Measurements from ENCODE around the gene BIK.
"Not testable (repeated sequence)": the region's sequence is repeated elsewhere in the genome, so short reads cannot be mapped to it uniquely, and the experiment has no call there.

The BIK gene, protein sequence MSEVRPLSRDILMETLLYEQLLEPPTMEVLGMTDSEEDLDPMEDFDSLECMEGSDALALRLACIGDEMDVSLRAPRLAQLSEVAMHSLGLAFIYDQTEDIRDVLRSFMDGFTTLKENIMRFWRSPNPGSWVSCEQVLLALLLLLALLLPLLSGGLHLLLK

DNA sequence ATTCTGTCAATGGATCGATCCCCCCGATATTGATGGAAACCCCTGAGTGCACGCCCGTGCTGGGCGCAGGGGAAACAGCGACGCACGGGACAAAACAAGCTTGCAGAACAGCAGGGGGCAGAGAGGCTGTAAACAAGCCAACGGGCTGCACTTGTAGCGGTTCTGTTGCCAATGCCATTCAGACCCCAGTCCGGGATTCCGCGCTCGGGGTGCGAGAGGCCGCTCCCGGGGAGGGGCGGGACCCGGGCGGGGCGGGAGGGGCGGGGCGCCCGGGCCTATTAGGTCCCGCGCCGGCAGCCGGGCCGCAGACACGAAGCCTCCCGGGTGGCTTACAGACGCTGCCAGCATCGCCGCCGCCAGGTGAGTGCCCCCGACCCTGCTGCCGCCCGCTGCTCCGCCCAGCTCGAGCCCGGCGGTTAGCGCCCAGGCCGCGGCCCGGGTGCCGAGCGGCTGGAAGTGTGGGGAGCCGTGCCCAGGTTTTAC, at the start of gene BIK:
Gene BIK, plus strand, starts transcription at position 307 of the 483 bp plus-strand sequence. CDS start 13,273 bp downstream, outside the sequence.
- DNase-seq = peak; percentile 59

DNA sequence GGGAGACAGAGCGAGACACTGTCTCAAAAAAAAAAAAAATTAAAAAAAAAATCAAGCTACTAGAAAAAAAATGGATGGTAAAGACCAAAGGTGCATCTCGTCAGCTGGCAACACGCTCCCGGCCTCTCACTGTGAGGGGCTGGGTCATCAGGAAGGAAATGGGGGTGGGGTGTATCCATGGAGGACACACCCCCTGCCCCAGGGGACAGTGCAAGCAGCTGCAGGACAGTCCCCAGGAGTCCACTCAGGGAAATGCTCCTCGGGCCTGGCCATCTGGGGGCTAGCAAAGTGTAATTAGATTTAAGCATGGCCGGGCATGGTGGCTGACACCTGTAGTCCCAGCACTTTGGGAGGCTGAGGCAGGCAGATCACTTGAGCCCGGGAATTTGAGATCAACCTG, 44.4 kb upstream of the BIK start:
- no peak for DNase-seq

DNA sequence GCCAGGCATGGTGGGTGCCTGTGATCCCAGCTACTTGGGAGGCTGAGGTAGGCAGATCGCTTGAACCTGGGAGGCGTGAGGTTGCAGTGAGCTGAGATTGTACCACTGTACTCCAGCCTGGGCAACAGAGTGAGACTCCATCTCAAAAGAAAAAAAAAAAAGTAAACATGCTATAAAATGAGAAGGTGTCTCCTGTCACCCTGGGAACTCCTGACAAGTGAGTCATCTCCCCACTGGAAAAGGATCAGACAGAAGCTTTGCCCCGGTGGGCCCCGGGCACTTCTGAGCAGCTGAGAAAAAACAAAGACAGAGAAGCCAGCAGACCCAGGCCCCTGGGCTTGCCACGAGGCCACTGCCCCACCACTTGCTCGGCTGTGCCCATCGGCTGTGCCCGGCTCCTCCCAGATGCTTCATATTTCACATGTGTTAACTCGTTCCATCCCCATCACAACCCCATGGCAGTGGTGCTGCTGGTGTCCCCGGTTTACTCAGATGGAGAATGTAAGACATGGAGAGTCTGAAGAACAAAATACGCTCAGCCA, 43.6 kb upstream of the BIK start:
- no peak for DNase-seq

DNA sequence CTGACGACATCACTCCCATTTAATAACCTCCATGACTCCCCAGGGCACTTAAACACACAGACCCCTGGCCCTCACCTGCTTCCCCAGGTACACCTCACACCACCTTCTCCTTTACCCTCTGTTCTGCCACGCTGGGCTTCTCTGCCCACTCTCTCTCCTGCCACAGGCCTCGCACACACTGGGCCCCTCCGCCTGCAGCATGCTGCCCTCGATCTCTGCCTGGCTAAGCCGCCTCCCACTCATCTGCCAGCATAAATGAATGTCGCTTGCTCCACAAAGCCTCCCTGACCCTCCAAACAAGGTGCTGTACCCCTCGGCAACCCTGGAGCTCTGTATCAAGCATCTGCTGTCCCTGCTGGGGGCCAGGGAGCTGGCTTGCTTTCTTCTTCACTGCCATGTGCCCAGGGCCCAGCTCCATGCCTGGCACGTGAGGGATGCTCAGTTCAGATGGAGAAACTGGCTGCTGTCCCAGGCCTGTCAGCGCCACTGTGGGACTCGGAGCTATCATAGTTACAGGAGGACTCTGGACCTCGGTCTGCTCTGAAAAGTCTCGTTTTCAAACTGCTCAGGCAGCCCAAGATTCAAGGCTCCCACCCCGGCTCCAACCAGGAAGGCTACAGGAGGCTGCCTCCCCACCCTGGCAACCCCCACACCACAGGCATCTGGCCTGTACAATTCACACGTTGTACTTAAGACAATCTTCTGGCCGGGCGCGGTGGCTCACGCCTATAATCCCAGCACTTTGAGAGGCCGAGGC, 33.3 kb upstream of the BIK start:
- no peak for DNase-seq

DNA sequence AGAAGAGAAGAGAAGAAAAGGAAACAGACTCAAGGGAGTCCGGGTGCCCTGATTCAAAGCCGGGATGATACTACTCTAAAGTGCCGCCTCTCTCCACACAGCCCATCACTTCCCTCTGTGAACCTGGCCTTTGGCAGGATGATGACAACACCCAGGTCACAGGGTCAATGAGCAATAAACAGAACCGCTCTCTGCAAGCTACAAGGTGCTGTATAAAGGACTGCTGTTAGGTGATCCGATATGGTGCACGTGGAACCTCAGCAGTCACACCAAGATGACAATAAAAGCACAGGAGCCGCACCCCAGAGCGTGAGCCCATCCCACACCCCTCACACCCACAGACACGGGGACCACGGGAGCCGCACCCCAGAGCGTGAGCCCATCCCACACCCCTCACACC, 32.0 kb upstream of the BIK start:
- DNase-seq = no peak

DNA sequence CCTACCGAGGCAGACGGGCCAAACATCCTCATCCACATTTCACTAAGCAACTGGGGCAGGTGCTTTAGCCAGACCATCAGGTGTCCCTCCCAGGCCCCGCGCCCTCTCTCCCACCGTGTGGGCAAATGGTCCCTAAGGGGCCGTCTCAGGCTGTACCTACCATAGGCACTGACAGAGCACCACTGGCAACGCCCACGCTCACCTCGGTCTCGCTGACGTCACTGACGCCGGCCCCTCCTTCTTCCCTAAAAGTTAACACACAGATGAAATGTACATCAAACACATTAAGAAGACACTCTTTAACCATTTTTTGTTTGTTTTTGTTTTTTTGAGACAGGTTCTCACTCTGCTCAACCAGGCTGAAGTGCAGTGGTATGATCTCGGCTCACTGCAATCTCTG, 30.8 kb upstream of the BIK start:
- DNase-seq = no peak

DNA sequence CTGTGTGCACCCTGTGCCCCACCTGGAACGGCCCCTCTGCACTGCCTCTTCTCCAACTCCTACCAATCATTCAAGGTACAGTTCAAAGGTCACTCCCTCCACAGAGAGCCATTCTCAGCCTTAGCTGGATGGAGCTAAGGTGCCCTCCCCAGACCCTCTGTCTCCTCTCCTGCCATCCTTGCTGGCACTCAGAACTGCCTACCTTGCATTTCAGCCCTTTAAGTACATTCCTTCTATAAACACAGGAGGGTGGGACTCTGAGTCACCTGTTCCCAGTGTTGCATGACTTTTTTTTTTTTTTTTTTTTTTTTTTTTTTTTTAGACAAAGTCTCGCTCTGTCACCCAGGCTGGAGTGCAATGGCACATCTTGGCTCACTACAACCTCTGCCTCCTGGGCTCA, 29.9 kb upstream of the BIK start:
- DNase-seq = no peak

DNA sequence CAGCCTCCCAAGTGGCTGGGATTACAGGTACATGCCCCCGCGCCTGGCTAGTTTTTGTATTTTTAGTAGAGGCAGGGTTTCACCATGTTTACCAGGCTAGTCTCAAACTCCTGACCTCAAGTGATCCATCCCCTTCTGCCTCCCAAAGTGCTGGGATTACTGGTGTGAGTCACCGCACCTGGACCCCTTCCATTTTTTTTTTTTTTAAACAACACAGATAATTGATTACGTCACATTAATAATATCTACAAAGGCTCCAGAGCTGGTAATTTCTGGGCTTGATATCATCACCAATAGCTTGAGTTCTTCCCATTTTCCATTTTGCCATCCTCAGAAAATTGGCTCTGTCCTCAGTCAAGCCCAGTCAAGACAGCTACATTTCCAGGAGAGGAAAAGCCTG, 28.6 kb upstream of the BIK start:
- DNase-seq = no peak

DNA sequence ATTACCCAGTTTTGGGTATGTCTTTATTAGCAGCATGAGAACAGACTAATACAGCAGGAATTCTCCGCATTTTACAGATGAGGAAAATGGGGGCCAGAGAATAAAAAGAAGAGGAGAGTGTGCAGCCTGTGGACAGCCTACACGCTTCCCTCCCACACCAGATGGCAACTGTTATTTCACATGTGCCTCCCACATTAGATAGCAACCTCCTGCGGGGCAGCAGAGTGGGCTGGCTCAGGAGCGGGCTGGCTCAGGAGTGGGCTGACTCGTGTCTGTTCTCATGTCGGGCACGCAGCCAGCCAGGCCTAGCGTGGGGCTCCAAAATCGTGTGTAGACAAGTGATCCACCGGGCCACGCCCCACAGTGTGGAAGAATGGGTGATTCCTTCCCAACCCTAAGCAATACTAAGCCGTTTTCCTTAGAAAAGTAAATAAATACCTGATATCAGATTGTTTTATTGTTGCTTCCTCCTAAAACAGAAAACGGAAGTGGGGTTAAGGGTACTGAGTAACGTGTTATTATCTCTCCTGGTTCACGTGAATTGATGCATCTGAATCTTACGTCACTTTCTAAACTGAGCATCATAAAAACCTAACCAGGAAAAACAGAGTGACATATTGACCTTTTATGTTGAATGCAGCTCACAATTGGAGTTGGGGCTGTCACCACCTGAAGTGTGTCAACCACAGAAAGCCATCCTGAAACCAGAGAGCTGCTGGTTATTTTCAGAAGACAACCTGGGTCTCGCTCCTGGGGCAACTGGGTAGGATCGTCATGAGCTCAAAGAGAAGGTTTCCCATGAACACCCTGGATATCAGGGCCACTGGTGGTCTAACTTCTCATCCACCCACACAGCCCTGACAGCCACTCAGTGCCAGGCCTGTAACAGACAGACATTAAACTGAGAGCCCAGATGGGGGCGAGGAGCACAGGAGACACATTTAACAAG, 24.6 kb upstream of the BIK start:
- no peak for DNase-seq

DNA sequence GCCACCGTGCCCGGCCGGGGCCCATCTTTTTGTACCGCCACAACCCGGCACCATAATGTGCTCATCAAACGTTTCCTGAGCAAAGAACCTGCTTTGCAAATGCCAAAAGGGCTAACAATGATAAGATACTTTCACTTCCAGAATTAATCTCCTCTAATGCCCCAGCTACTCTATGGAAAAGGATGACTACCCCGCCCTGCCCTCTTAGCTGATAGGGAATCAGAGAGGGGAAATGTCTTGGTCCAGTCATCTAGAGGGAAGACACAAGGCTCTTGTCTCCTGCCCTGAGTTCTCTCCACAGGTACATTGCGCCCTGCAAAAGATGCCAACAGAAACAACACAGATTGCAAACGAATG, 21.9 kb upstream of the BIK start:
- DNase-seq = no peak

DNA sequence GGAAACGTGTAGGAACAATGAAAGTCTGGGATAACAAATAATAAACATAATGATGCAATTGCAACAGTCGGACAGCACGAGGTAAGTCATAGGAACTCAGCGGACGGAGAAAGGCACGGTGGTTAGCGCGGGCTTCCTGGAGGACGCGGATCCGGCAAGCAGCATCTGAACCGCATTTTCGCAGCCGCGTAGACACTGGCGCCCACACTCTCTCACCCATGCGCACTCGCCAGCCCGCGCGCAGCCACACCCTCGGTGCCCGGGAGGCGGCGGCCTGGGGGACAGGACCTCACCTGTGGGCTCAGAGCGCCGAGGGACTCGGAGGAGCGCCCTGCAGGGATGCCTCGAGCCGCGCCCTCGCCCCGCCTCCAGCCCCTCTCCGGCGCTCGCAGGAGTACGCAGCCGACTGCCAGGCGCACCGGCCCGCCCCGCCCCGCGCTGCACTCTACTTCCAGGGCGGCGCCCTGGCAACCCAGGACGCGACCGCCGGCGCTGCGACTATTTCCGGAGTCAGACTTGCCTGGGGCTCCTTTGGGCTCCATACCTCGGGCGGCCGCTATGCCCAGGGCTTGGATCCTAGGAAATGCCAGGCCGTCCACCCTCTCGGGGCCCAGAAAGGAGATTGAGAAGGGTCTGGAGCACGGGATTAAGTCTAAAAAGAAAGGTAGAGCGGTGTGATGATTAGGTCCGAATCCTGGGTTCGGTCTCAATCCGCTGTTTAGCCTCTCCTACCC, 21.4 kb upstream of the BIK start, which contains the start of gene TTLL1:
Gene TTLL1, minus strand, starts transcription at position 408 of the 734 bp plus-strand sequence. CDS start 13,805 bp downstream, outside the sequence.
- peak; percentile 93 for DNase-seq

DNA sequence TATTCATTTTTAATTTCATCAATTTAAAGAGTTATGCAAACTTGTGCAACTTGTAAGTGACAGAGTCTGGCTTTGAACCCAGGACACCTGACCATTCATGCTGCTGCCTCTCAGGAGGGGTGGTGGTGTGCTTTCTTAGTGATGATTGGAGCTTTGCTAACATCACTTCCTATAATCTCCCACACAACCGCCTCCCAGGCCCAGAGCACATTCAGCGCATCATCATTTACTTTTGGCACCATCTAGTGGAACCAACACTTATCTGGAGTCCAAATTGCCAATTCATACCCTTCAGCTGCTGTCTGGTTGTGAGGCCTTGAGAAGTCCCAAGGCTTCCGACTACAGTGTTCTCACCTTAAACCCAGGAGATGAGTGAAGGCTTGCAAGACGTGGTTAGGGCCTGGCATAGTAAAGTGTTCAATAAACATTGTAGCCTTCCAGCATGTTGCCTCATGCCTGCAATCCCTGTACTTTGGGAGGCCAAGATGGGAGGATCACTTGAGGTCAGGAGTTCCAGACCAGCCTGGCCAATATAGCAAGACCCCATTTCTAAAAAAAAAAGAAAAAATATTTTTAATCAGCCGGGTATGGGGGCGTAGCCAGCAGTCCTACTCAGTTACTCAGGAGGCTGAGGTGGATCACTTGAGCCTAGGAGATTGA, 20.3 kb upstream of the BIK start:
- DNase-seq = peak; percentile 65

DNA sequence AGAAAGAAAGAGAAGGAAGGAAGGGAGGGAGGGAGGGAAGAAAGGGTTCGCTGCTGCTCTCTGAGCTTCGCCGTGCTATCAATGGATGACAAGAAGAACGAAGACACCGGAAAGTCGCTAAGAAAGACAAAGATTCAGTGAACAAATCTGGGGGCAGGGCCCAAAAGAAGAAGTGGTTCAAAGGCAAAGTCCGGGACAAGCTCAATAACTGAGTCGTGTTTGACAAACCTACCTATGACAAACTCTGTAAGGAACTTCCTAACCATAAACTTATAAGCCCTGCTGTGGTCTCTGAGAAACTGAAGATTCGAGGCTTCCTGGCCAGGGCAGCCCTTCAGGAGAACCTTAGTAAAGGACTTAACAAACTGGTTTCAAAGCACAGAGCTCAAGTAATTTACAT, 18.5 kb upstream of the BIK start:
- DNase-seq = no peak

DNA sequence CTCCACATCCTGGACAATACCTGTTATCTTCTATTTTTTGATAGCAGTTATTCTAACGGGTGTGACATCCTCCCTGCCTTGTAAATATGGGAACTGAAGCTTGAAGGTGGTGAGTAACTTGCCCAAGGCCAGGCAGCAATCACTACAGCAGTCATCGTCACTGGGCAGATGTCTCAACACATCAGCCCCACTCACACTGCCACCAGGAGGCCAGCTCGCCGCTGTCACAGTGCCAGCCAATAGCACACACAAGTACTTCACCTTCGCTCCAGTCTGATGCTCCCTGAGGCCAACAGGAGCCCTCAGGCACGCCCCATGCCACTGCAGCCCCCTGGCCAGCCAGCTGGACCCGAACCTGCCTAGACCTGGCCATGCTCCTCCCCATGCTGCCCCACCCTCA, 16.5 kb upstream of the BIK start:
- DNase-seq = no peak

DNA sequence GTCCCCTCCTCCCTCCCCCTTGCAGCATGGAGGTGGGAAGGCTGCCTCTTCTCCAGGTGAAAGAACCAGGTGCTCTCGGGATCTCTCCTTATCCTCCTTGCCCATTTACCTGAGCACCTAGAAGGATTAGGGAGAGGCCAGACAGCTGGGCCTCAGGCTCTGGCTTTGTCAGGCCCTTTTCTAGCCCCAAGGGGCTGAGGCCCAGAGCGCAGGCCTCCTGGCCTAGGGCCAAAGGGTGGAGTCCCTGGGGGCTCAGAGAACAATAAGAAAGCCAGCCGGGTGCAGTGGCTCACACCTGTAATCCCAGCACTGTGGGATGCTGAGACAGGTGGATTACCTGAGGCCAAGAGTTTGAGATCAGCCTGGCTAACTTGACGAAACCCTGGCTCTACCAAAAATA, 16.0 kb upstream of the BIK start:
- DNase-seq = no peak

DNA sequence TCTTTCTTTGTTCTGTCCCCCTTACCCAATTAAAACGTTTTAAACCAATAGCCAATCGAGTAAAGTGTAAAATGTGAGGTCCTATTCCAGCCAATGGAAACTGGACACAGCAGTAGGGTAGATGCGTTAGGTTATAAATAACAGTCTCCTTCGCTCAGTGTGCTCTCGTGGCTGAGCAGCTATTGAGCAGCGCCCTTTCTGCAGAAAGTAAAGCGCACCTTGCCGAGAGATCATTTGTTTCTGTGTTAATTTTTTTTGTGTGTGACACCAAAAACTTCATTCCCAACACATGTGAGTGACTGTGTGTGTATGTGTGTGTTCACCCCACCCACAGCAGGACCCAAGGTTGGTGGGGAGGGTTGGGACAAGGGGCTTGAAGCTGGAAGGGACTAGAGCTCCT, 14.1 kb upstream of the BIK start:
- no peak for DNase-seq

DNA sequence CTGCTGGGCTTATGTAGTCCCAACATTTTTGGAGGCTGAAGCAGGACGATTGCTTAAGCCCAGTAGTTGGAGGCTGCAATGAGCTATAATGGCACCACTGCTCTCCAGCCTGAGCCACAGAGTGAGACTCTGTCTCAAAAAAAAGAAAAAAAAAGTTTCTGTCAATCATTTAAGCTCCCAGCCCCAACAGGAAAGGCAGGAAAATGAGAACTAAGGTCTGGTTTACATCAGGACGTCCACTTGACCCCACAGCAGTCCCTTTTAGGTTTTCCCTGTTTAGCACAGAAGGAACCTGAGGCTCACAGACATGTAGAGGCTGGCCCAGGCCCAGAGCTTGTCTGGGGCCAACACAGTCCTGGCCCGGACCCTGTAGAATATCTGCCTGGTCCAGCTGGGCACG, 12.2 kb upstream of the BIK start:
- DNase-seq = no peak

DNA sequence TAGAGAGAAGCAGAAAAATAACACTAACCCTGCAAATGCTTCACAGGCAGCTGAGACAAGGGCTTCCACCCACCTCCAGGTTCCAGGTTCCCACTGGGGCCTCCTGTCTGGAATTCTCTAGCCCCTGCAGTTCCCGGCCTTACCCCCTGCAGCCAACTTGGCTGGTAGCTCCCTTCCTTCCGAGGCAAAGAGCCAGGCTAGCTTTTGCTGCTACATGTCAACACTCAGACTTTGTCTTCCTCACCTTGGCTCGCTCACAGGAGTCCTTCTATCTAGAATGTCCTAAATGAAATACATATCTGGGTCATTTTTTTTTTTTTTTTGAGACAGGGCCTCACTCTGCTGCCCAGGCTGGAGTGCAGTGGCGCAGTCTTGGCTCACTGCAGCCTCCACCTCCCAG, 11.5 kb upstream of the BIK start:
- no peak for DNase-seq

DNA sequence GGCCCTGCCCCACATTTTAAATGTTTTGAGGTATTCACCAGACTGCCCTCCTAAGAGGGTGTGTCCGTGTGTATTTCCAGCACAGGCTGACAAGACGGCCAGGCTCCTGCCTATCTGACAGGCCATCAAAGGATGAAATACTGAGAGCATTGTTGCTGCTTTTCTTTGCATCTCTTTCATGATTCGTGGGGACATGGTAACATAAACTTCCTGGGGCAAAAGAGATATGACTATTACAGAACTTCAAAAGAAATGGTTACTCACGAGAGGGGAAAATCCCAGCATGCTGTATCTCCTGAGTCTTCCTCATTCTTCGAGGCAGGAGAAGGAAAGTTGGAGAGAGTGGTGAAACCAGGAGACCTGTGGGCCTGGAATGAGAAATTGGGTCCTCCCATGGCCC, 10.3 kb upstream of the BIK start:
- no peak for DNase-seq

DNA sequence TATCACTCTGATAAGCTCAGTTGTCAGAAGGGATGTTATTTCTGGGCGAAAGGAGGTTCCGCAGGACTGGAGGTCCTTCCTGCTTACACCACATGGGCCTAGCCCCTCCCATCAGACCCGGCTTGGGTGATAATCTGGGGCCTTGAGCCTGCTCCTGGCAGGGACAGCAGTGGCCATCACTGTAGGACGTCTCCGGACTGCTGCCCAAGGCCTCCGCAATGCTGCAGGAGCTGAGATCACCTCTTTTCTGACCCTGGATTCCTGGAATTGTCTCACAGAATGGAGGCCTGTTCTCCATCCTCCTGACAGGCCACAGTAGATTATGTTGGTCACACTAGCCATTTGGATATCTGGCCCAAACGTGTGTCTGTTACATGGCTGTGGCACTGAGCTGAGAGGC, 9.2 kb upstream of the BIK start:
- no peak for DNase-seq

DNA sequence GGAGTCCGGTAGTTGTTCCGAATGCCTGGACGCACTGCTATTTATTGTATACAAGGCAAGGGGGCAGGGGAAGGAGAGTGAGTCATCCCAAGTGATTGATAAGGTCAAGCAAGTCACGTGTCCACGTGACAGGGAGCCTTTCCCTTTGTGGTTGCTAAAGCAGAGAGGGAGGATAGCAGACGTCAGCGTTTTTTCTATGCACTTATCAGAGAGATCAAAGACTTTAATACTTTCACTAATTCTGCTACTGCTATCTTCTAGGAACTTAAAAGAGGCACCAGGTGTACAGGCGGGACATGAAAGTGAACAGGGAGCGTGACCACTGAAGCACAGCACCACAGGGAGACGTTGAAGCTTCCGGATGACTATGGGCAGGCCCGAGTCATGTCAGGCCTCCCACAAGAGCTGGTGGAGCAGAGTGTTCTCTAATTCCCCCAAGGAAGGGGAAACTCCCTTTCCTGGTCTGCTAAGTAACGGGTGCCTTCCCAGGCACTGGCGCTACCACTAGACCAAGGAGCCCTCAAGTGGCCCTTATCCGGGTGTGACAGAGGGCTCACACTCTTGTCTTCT, 6.4 kb upstream of the BIK start:
- not testable (repeated sequence) for DNase-seq

DNA sequence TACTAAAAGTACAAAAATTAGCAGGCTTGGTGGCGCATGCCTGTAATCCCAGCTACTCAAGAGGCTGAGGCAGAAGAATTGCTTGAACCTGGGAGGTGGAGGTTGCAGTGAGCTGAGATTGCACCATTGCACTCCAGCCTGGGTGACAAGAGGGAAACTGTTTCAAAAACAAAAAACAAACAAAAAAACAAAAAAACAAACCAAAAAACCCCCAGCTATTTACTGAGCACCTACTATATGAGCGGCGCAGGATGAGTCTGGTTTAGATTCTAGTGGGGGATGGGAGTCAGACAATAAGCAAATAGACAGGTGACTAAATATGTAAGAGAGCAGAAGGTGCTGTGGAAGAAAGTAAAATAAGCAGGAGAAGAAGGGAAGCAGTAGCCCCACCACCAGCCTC, 5.6 kb upstream of the BIK start:
- DNase-seq = not testable (repeated sequence)
